Prostate gland (tissue), 2 donors: ENCODE measurements around the gene PRRG2.

ENCODE experiments used
- POLR2A ChIP-seq: fragments of 450-650 bp; IDR thresholded peaks from one replicate; pipeline ENCODE4 v1.6.1; 2016; ENCODE audit warnings: antibody characterized with exemption, mild to moderate bottlenecking
- POLR2AphosphoS5 ChIP-seq: sonication (generic); formaldehyde crosslinking; IDR thresholded peaks from one replicate; pipeline ENCODE4 v1.6.1; 2017; ENCODE audit warnings: antibody characterized with exemption
- TF ChIP-seq, protein P1 (sequence below), 4 experiments: fragments of 200-600 bp in 2 of 4; fragments of 450-650 bp in 2 of 4; sonication (generic) in 2 of 4; IDR thresholded peaks; 1 replicate in 3 of 4; 2 replicates in 1 of 4; pipeline ENCODE4 v1.5.1; 2016 to 2019; ENCODE audit warnings: antibody characterized with exemption in 4 of 4, mild to moderate bottlenecking in 2 of 4, moderate library complexity in 2 of 4

DNA sequence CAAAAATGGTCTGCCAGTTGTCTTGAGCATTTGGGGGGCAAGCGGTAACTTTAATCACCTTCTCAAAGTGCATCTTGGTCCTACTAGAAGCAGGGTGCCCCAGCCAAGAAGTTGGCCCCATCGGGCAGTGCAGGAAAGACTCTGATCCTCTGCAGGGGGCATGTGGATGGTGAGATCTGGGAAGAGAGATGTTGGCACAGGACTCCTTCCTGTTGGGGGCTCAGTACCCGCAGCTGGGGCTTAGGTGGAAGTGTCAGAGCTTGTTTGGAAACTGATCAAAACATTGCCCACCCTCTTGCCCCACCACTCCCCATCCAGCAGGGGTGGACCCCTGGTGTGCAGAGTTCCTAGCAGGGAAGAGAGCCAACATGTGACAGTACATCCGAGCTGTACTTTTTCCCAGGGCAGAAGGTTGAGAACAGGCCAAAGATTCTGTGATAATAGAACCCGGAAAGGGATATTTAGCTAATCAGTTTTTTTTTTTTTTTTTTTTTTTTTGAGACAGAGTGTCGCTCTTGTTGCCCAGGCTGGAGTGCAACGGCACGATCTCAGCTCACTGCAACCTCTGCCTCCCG, 50.0 kb downstream of the PRRG2 start:
- TF ChIP-seq POLR2A (no peak), POLR2AphosphoS5 (peak; percentile 25)
- TF ChIP-seq, protein P1, sequence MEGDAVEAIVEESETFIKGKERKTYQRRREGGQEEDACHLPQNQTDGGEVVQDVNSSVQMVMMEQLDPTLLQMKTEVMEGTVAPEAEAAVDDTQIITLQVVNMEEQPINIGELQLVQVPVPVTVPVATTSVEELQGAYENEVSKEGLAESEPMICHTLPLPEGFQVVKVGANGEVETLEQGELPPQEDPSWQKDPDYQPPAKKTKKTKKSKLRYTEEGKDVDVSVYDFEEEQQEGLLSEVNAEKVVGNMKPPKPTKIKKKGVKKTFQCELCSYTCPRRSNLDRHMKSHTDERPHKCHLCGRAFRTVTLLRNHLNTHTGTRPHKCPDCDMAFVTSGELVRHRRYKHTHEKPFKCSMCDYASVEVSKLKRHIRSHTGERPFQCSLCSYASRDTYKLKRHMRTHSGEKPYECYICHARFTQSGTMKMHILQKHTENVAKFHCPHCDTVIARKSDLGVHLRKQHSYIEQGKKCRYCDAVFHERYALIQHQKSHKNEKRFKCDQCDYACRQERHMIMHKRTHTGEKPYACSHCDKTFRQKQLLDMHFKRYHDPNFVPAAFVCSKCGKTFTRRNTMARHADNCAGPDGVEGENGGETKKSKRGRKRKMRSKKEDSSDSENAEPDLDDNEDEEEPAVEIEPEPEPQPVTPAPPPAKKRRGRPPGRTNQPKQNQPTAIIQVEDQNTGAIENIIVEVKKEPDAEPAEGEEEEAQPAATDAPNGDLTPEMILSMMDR (IDR thresholded peaks at IDR 0.05), result no peak
